Fibroblast of skin of right biceps (primary cell): ENCODE results near the gene NOL8.

ENCODE experiments used
- DNase-seq: peaks from one replicate; pipeline ENCODE4 v3.0.0-alpha.2; 2013

The NOL8 gene

DNA sequence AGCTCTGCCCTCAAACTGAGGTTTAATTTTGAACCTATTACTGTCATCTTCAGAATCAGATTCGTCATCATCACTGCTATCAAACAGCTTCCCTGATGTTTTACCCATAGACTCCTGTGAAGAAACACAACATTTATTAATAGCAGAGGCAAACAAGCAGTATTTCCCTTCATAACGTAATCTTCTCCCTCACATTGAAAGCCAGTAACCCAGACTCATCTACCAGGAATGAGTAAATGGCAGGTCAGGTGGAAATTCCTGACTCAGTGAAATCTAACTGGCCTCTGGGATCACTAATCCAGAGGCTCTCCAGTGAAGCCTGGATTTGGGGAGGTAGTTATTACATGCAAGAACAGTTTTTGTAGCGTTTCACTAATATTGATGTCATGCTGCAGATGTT, 14.6 kb downstream of the NOL8 start:
- DNase-seq, result no peak

GRCh38 chr9:92308893-92309292, 16.3 kb downstream of the NOL8 start:
- DNase-seq, result no peak

- DNase-seq, result no peak
Observed at GRCh38 chr9:92300936-92301335, 24.2 kb downstream of the NOL8 start.

DNA sequence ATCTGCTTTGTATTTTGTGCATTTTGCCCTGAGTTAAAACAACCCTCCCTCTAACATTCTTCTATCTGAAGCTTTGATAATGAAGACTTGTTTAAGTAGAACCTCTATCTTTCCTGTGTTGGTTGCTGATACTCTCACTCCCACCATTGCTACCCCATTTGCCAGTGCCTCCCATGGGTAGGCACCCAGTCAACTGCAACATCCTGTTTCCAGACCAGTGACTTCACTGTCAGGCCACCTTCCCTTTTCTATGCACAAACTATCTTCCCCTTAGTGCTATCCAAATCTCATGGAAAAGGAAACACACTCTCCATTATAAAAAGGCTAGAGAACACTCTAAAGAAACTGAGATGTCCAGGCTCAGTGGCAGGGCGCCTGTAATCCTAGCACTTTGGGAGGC, 26.0 kb downstream of the NOL8 start:
- DNase-seq, result no peak

DNA sequence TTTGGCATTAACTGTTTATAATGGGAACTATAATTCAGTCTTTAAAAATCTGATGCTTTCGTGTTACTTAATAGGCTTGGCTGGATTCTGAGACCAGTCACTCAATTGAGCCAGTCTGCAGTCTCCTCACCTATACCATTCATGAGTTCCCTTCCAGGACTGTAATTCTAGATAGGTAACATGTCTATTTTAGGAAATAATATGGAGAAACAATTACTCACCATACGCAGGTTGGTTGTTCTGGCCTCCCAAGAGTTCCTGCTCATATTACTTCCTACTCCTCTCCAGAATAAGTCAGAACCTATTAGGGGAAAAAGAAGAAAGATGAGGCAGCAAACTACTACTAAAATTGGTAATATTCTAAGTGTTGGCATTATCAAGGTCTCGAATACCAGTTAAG, 27.1 kb downstream of the NOL8 start:
- no peak for DNase-seq

- no peak for DNase-seq
Observed at GRCh38 chr9:92297611-92298010, 27.5 kb downstream of the NOL8 start.

GRCh38 chr9:92295827-92296258, 29.3 kb downstream of the NOL8 start:
- no peak for DNase-seq

GRCh38 chr9:92295240-92295790, 29.8 kb downstream of the NOL8 start:
- DNase-seq, result no peak

- peak; percentile 33 for DNase-seq
Observed at GRCh38 chr9:92294297-92294676, 30.9 kb downstream of the NOL8 start.

- peak; percentile 99 for DNase-seq
Observed at GRCh38 chr9:92293452-92294296, 31.5 kb downstream of the NOL8 start, which contains the start of gene IARS1. IARS1 (minus strand) TSS chr9:92293697; CDS start chr9:92289419, 4,278 bp downstream.

DNA sequence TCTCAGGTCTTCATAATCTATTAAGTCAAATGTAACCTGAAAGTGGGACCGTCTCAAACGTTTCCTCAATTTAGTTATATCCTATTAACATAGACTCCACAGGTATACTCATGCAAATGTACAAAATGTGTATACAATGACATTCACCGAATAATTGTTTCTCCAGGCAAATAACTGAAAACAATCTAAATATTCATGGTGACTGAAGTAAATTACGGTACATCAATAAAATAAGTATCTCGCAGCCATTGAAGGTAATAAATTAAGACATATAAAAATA, 32.1 kb downstream of the NOL8 start:
- no peak for DNase-seq

DNA sequence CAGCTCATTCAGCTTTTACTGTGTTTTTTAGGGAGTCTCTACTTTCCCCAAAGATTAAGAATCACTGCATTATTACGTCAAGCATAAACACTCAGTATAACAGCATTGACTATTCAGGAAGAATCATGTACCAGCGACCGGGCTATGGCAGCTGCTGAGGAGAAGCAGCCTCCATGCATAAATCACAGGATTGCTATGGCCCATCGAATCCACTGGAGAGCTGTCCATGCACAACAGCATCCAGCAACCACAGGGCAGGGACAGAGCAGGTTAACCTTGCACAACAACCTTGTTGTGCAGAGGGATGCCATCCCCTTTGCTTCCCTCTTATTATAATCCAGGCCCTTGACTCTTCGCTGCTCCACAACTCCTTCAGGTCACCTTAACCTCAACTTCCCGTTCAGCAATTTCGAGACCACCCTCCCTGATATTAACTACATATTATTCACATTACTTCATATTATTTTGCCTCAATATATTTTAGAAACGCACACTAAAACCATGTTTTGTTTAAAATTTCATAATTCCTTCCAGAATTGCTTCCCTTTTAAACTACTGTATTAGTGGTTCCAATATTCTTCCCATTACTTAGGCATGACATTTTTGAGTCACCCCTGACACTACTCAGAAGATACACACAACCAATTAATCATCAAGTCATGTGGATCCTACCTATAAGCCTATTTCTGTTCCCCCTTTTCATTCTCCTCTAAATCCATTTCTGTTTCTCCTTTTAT, 32.6 kb downstream of the NOL8 start:
- DNase-seq, result no peak

DNA sequence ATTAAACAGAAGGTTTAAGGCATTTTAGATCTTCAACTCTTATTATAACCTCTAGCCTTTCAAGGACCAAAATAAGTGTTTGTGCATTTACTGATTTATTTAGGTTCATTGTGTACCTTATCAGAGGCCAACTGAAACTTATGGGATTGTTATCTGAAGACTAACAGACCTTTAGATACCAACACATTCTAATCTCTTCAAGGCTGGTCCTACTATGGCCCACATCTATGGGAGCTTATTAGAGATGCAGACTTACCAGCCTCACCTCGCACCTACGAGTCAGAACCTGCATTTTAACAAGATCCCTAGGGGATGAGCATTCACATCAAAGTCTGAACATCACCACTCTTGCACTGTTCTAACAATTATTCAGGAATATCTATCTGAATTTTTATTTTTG, 33.6 kb downstream of the NOL8 start:
- no peak for DNase-seq

GRCh38 chr9:92290785-92291429, 34.2 kb downstream of the NOL8 start:
- DNase-seq, result no peak

GRCh38 chr9:92289708-92290390, 35.3 kb downstream of the NOL8 start:
- DNase-seq, result peak; percentile 66

GRCh38 chr9:92279302-92279701, 45.8 kb downstream of the NOL8 start:
- no peak for DNase-seq

DNA sequence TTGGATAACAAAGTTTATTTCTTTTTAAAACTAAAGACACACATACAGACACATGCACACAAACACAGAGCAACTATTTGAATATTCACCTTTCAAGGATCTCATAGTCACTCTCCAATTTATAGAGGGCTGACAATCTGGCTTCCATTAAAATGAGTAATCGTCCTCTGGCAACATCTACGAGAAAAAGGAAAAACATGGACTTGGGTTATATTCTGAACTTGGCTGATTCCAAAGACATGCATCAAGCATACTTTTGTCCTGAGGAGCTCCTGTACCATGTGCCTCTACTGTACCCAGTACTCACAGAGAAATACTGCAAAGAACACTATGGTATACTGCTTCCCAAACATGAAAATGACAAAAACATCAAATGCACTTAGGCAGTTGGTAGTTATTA, 47.0 kb downstream of the NOL8 start:
- peak; percentile 79 for DNase-seq

GRCh38 chr9:92276331-92277032, 48.7 kb downstream of the NOL8 start:
- DNase-seq, result no peak

DNA sequence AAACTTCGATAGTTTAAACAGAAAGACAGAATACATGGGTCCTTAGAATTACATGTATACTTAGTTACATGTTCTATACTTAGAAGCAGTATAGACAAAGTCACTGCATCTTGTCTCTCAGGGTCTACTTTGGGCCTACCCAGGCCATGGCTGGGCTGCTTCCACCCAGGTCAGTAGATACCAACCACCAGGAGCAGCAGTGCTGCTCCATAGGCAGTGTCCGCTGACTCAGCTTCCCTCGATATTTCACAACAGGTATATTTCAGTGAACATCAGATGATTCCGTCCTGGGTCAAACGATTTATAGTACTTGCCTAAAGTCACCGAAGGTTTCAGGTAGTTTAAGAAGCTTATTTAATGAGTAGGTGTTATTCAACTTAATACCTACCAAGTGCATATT, 49.6 kb downstream of the NOL8 start:
- DNase-seq, result no peak

DNA sequence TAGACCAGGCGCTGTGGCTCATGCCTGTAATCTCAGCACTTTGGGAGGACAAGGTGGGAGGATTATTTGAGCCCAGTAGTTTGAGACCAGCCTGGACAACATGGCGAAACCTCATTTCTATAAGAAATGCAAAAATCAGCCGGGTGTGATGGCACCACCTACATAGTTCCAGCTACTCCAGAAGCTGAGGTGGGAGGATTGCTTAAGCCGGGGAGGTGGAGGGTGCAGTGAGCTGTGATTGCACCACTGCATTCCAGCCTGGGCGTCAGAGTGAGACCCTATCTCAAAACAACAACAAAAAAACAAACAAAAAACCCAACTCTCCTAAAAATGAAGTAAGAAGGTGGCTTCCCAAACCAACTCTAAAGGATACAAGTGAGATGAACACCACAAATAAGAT, 54.6 kb downstream of the NOL8 start:
- no peak for DNase-seq

- peak; percentile 9 for DNase-seq
Observed at GRCh38 chr9:92266486-92266885, 58.7 kb downstream of the NOL8 start.

GRCh38 chr9:92265154-92265553, 60.0 kb downstream of the NOL8 start:
- peak; percentile 21 for DNase-seq
